Measurements from ENCODE around the gene TUBGCP3. TPM values are rescaled to one million over a fixed set of nuclear protein-coding genes. Genes with fewer than 3 reads are reported as not detected.

The TUBGCP3 gene
- total RNA-seq, 1 experiment from 2014 or later = 47.4 TPM

DNA sequence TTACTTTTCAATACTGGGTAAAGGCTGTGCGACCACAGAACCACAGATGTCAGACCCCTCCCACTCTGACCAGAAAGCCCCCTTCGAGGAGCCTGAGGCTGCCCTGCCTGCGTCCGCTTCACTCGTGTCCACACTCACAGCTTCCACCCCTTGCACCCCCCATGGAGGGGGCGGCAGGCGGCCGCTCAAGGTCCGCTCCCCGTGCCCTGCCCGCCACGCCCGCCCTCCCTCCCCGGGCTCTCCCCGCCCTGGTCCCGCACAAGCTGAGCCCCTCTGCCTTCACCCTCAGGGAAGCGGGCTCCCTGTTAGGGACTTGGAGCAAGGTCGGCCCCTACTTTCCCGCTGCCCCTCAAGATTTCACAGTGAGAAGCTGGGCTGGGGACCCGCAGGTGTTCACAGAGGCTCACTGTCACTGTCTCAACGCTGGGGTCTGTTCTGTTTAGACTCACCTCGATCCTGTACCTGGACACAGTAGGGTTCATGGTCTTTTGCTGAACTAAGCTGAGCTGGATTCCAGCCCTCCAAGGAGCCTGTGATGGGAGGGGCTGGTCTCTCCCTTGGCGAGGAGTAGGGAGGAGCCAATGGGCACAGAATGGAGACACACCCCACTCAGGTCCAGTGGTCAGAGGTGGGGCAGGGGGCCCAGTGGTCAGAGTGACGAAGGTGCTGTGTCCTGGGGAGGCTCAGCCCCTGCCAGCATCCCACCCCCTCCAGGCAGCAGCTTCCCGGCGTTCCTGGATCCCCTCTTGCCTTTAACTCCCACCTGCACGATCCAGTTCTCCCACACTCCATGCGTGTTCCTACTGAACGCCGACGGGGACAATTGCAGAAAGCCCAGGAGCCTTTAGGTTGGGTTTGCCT, 142.3 kb downstream of the TUBGCP3 start:
- intact Hi-C loops (cut with micrococcal nuclease; ENCODE audit: unreplicated experiment) = no loop called here
- H3K4me2 ChIP-seq = no peak overlapping the region
- no peaks in the 10 kb centered on the region for H4K20me1 ChIP-seq (ENCODE audit: insufficient read depth)
- no peak overlapping the region for H3K4me3 ChIP-seq
- H3K27ac ChIP-seq = no peak overlapping the region
- H3K27me3 ChIP-seq (ENCODE audit: insufficient read depth, low read depth) = peaks cover 92% of the 10 kb centered on the region
- no peak for DNase-seq
- H3K79me2 ChIP-seq (ENCODE audit: low read depth) = no peaks in the 10 kb centered on the region
- BruUV-seq (replicated peaks) = no TSS peak
- H3K9me2 ChIP-seq (ENCODE audit: insufficient read depth) = no peaks in the 10 kb centered on the region
- ChIA-PET CTCF (no interaction called here), POLR2A (ENCODE audit: unreplicated experiment) (no interaction called here)
- TF ChIP-seq, protein P1, sequence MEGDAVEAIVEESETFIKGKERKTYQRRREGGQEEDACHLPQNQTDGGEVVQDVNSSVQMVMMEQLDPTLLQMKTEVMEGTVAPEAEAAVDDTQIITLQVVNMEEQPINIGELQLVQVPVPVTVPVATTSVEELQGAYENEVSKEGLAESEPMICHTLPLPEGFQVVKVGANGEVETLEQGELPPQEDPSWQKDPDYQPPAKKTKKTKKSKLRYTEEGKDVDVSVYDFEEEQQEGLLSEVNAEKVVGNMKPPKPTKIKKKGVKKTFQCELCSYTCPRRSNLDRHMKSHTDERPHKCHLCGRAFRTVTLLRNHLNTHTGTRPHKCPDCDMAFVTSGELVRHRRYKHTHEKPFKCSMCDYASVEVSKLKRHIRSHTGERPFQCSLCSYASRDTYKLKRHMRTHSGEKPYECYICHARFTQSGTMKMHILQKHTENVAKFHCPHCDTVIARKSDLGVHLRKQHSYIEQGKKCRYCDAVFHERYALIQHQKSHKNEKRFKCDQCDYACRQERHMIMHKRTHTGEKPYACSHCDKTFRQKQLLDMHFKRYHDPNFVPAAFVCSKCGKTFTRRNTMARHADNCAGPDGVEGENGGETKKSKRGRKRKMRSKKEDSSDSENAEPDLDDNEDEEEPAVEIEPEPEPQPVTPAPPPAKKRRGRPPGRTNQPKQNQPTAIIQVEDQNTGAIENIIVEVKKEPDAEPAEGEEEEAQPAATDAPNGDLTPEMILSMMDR (conservative IDR thresholded peaks at IDR 0.05) = no peak
- TF ChIP-seq EZH2 (IDR thresholded peaks at IDR 0.05; ENCODE audit: low read depth) = no peak
- H3K4me1 ChIP-seq (replicated peaks; ENCODE audit: insufficient read depth) = no peaks in the 10 kb centered on the region
- H3F3A ChIP-seq (ENCODE audit: insufficient read depth, low read depth) = no peaks in the 10 kb centered on the region
- H3K9me3 ChIP-seq (ENCODE audit: insufficient read depth, low read depth) = no peaks in the 10 kb centered on the region
- H3K36me3 ChIP-seq (ENCODE audit: low read depth) = no peaks in the 10 kb centered on the region
- no peak overlapping the region for H2AFZ ChIP-seq

DNA sequence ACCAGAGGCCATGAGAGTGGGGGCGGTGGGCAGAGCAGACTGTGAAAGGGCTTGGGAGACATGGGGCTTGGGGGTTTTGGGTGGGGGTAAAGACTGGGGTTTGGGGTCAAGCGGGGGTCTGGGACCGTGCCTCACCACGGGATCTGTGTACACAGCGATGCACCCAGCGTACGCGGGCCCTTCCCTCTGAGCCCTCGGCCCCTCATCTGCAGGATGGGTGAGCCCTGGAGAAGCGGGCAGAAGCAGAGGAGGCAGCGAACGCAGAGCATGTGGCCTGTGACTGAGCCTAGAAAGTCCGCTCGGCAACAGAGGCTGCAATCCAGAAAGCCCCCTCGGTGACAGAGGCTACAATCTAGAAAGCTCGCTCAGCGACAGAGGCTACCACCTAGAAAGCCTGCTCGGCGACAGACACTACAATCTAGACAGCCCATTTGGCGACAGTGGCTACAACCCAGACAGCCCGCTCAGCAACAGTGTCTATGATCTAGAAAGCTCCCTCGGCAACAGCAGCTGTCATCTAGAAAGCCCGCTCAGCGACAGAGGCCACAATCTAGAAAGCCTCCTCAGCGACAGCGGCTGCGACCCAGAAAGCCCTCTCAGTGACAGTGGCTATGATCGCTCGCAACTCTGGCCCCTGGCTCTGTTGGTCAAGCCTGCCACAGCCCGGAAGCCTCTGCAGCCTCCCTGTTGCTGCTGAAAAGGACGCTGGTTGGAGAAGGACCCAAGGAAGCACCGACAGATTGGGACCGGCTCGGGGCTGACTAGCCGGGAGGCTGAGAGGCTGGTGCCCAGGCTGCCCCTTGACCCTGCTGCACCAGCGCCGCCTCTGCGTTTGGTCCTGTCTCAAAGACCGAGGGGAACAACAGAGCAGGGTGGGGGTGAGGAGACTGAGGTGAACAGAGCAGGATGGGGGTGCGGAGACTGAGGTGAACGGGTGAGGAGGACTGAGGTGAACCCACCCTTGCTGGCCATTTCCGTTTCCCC, 143.2 kb downstream of the TUBGCP3 start:
- Histone ChIP-seq H3K4me3 (no peak overlapping the region), H3K4me1 (replicated peaks; ENCODE audit: insufficient read depth) (no peaks in the 10 kb centered on the region), H3K27me3 (ENCODE audit: insufficient read depth, low read depth) (peaks cover 95% of the 10 kb centered on the region), H3F3A (ENCODE audit: insufficient read depth, low read depth) (no peaks in the 10 kb centered on the region), H3K4me2 (no peak overlapping the region), H3K9me2 (ENCODE audit: insufficient read depth) (no peaks in the 10 kb centered on the region), H3K79me2 (ENCODE audit: low read depth) (no peaks in the 10 kb centered on the region), H3K36me3 (ENCODE audit: low read depth) (no peaks in the 10 kb centered on the region), H4K20me1 (ENCODE audit: insufficient read depth) (no peaks in the 10 kb centered on the region), H2AFZ (no peak overlapping the region), H3K27ac (no peak overlapping the region), H3K9me3 (ENCODE audit: insufficient read depth, low read depth) (no peaks in the 10 kb centered on the region)
- intact Hi-C loops (cut with micrococcal nuclease; ENCODE audit: unreplicated experiment) = loop anchor here (1.0 kb wide), 2 partner anchors 162 to 970 kb away; no protein-coding TSS in a partner anchor
- no TSS peak for BruUV-seq (replicated peaks)
- ChIA-PET POLR2A (ENCODE audit: unreplicated experiment) (no interaction called here), CTCF (no interaction called here)
- TF ChIP-seq EZH2 (IDR thresholded peaks at IDR 0.05; ENCODE audit: low read depth) = no peak
- TF ChIP-seq, protein P1 (conservative IDR thresholded peaks at IDR 0.05) = no peak
- DNase-seq = no peak

DNA sequence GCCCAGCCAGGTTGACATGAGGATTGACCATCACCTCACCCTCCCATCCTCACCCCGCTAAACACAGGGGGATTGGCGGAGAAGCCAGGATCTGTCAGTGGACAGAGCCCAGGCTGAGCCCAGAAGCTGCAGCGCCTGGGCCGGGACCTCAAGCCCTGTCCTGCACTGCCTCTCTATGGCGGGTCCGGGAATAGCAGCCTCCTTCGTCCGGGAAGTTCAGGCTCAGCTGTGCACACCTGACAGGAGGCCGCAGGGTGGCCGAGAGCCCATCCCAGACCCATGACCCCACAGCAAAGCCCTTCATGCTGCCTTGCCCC, 144.0 kb downstream of the TUBGCP3 start:
- POLR2A ChIA-PET (ENCODE audit: unreplicated experiment) = no interaction called here
- intact Hi-C loops (cut with micrococcal nuclease; ENCODE audit: unreplicated experiment) = loop anchor here (1.0 kb wide), 2 partner anchors 162 to 970 kb away; no protein-coding TSS in a partner anchor
- CTCF ChIA-PET = no interaction called here
- H3K4me2 ChIP-seq = no peak overlapping the region
- peak; percentile 60 to 70 for DNase-seq
- H3K4me3 ChIP-seq = no peak overlapping the region
- H3K9me3 ChIP-seq (ENCODE audit: insufficient read depth, low read depth) = no peaks in the 10 kb centered on the region; the same call in 1 of the 2 replicates
- H3K4me1 ChIP-seq (replicated peaks; ENCODE audit: insufficient read depth) = no peaks in the 10 kb centered on the region
- H3K27ac ChIP-seq = no peak overlapping the region
- BruUV-seq (replicated peaks) = no TSS peak
- H2AFZ ChIP-seq = no peak overlapping the region
- peaks cover 95% of the 10 kb centered on the region for H3K27me3 ChIP-seq (ENCODE audit: insufficient read depth, low read depth)
- no peaks in the 10 kb centered on the region for H3K79me2 ChIP-seq (ENCODE audit: low read depth)
- TF ChIP-seq EZH2 (IDR thresholded peaks at IDR 0.05; ENCODE audit: low read depth) = no peak
- TF ChIP-seq, protein P1 (conservative IDR thresholded peaks at IDR 0.05) = peak; percentile 94
- no peaks in the 10 kb centered on the region for H3F3A ChIP-seq (ENCODE audit: insufficient read depth, low read depth)
- H3K9me2 ChIP-seq (ENCODE audit: insufficient read depth) = no peaks in the 10 kb centered on the region
- H3K36me3 ChIP-seq (ENCODE audit: low read depth) = no peaks in the 10 kb centered on the region
- H4K20me1 ChIP-seq (ENCODE audit: insufficient read depth) = no peaks in the 10 kb centered on the region

Measured in PC-9 (cell line).